Measurements from ENCODE around the gene PANX1.

The PANX1 gene

DNA sequence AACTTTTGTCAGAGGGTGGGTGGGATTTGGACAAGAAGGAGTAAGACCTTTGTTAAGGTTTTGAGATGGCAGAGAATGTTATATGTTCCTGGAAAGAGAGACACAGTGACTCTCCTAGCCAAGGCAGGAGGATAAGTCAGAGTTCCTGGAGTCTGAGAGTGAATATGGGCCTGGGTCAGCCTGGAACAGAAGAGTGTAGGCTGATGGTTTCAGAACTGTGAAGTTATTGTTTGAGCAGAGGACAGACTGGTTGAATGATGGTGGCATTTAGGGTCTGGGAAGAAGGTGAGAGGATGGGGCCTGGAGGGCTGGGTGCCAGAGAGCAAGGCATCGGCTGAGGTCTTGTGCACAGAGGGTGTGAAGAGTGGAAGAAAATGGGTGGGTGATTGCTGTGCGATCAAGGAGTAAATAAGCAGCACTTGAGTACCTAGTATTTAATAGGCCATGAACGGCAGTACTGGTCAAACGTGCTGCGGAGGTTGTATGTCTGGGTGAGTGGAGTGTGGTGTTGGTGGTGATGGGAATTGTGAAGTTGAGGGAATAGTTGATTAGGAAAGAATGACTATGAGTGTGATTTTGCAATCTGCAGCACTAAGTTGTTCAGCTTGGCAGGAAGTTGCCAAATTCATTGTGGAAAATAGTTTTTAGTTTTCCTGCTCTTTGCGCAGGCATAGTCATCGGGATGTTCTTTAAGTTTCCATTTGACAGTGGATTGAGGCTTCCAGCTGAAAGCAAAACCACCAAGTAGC lies 1.8 kb downstream of the PANX1 start:
- no peak for DNase-seq

DNA sequence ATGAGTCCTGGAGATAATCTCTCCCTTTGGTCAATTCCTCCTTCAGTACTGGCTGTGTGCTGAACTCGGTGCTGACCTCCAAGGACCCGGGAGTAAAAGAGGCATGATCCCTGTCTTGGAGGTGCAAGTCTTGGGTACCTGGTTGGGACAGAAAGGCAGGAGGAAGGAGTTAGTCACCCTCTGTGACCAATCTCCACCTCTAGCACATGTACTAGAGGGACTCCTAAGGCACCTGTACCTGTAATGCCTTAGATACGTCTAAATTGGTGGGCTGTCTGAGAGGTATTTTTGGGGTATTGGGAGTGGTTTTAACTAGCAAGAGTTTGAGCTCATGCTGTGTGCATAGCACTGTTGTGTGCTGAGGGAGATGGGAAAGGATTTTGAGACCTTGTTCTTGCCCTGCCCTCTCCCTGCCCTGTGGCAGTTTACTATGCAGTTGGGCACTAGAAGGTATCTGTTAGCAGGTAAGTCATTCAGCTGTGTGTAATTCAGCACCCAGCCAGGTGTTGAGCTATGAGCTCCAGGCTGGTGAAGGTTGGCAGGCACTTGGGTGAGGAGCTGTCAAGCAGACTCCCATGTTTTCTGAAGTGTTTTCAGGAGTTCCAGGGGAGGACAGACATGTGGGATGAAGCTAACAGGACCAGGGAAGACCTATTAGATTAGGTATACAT lies 2.5 kb downstream of the PANX1 start:
- no peak for DNase-seq

DNA sequence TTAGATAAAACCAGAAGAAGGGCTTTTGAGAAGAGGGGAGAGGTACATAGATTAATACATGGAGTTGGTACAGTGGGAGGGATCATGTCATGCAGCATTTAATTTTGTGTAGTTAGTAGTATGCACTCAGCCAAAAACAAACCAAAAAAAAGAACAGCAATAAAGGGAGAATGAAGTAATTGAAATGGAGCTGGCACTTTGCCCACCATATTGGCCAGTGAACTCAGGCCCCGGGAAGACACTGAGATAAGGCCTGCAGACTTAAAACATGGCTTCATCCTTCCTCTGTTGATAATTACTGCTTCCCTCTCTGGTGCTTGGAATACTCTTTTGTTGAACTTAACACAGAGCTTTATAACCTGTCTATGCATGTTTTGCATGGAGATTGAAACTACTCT lies 3.1 kb downstream of the PANX1 start:
- no peak for DNase-seq

DNA sequence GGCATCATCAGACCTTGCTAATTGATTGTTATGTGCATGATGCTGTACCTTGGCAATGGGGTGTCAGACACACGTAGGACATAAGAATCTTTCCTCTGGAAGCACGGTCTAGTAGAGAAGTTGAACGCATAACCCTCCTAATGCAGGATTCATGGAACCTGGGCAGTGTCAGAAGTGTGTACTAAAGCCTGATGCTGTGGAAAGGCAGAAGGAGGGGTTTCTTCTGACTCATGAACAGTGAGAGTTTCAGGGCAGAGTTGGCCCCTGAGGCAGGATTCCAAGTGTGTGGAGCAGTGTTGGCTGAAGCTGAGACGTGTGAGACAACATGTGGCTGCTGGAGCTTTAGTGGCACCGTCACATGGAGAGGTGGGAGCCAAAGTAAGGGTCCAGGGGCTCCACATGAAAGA lies 3.5 kb downstream of the PANX1 start:
- DNase-seq: no peak

DNA sequence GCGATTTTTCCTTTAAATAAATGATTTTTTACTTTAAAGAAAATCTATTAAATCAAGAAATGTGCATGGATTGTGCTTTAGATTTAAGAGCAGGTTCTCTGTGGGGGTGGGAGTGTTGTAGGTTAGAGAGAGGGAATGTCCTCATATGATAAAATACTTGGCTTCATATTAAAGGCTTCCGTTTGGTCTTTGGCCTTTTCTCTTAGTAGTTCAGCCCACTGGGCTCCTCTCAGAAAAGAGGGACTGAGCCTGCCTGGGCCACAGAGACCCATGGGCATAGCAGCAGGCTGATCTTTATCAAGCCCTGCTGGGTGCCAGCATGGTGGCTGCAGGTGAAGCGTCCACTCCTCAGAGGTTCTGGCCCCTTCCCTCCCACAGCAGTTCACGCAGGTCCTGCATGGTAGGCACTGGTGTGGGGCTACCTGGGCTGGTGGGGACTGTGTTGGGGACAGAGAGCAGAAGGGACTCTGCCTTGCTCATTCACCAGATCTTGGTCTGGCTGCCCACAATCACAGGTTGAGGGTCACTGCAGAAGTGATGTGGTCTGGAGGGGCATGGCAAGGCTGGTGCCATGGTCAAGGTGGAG lies 4.3 kb downstream of the PANX1 start:
- no peak for DNase-seq

DNA sequence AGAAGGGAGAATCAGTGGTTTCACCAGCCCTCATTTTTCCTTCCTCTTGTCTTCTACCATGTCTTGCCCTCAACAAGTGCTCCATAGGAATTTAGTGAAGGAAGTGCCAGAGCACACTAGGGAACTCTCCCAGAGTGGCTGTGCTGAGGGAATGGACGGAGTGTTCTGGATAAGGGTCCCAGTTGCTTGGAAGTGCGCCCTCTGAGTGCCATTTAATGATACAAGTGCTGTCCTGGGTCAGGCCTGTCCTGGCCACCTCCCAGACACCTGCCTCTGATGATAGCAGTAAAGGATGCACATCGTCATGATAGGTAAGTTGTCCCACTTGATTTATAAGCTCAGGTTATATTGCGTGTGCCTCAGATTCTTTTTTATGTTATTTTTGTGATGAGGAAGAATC lies 5.1 kb downstream of the PANX1 start:
- DNase-seq: no peak

DNA sequence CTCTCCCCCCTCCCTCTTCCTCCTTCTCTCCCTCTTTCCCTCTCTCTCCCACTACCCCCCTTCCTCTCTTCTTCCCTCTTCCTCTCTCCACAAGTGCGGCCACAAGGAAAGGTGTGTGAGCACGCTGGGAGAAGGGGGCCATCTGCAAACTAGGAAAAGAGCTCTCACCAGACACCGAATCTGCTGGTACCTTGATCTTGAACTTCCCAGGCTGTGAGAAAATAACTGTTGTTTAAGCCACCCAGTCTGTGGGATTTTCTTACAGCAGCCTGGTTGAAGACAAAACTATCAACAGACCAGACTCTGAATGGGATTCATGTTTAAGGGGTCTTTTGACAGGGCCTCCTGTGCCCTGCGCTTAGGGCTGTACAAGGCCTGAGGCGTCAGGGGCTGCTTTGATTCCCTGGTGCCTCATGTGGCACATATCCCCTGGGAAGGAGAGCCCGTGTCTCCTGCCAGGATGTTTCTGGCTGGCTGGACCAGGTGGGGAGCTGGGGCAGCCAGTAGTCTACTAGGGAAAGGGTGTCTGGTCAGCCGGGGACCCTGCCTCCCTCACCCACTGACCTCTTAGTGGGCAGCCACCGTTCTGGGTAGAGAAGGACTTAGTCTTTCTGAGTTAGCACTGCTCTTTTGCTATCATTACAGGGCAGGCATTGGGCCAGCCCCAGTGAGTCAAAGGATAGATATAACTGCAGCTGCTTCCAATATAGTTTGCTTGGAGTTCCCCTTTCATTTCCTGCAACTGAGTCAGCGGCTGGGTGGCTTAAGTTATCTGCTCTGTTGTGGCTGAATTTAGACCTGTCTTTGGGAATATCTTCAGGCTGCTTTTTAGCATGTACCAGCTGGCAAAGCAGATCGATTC lies 6.2 kb downstream of the PANX1 start:
- DNase-seq: peak; percentile 7 to 23

DNA sequence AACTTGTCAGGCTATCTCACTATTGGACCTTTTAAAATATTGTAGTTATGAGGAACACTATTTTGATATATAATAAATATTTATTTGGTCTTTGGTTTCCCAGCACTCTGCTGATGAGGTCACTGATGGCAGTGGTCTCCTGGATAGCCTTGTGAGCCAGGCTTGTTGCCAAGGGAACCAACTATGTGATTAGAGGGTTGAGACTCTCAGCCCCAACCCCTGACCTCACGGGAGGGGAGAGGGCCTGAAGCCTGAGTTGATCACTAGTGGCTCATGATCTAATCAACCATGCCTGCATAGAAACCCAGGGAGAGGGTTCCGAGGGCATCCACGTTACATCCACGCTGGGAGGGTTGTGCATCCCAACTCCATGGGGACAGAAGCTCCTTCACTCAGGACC lies 10.8 kb downstream of the PANX1 start:
- DNase-seq: no peak

DNA sequence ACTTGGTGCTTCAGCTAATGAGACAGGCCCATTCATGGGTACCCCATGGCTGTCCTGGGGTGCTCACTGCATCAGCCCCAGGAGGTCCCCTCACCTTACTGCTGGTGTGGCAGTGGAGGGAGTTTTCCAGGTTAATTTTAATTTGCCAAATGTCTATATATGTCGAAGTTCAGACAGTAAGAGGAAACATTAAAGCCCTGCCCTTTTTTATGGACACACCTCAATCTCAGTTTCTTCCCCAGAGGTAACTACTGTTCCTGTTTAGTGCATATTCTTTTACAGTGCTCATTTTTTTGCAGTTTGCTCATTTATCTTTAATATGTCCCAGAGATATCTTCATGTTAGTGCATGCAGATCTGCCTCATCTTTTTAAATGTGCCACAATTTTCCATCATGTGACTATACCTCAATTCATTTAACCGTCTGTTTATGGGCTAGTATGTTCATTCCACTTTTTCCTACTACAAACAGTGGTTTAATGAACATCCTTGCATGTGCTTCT lies 11.6 kb downstream of the PANX1 start:
- DNase-seq: no peak

DNA sequence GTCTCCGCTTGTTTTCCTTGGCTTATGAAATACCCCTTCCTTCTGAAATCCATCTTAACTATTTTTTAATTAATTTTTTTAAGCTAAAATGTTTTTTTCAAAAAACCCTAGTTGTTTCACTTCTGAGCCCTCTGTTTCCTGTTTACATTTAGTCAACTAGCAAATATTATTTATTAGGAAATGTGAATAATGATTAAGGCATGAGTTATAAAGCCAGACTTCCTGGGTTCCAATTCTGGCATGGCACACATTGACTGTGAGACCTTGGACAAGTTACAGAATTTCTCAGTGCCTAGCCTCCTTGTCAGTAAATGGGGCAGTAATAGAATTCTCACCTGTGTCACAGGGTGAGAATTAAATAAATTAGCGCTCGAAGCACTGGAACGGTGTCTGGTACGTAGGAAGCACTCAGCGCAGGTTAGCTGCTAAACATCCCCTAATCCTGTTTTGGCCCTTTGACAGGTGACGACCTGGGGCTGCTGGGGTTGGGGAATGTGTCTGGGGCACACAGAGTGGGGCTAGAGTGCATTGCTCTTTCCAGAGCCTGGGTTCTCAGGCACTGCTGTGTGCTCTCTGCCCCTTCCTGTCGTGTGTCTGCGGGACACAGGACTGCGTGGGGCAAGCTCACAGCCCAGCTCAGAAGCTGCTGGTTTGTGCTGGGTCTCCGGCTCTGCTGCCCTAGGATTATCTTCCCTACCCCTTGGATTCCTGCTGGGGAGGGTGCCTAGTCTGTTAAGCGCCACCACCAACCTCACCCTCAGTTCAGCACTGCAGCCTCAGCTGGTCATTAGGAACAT lies 13.1 kb downstream of the PANX1 start:
- no peak for DNase-seq

DNA sequence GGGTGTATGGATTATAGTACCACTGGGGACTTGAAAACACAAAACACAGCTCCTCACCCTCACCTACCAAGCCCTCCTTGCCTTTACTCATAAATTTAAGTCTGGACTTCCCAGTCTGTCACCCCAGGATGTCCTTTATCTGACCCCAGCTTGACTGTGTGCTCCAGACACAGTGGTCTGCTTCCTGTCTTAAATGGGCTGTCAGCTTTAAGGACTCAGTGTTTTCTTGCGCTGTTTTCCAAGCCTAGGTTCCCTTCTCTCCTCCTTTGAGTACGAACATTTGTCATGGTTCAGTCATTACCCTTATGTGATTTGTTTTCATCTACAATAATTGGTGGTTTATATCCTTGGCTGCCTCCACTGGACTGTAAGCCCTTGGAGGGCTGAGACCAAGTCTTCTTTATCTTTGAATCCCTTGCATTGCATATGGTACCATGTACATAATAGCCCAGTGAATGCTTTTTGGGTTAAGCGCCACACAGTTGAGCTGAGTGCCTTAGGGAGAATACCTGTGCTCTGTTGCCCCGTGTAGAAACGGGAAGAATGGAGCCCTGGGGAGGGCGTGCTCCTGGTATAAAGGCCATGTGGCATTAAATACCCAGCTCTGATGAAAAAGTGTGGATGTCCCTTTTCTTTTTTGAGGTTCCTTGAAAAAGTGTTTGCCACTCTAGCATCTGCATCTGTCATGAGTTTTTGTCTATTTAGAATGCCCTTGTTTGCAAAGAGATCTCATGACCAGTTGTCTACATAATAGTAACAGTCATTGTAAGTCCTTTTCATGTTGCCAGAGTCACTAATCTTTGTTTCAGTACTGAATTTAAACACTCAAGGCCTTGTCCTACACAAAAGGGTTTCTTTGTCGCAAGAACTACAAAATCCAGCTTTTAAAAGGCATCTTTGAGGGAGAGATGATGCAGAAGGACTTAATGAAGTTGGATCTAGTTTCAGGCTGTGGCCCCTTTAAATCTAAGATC lies 14.0 kb downstream of the PANX1 start:
- no peak for DNase-seq

DNA sequence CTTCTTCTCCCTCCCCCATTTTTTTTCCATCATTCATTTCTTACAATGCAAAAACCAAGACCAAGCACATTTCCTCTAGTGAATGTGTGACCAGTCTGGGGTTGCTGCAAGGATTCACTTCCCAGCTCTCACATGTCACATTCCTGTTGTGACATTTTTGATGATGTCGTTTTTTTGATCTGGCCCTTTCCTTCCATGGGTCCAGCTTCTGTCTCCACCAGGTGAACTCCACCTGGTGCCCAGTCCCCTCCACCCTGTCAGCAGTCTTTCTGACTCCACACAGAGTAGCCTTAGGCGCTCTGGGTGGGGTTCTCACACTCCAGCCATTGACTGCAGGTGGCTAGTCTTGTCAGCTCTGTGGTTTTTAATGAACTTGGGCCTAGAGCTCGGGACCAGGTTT lies 15.6 kb downstream of the PANX1 start:
- DNase-seq: no peak

DNA sequence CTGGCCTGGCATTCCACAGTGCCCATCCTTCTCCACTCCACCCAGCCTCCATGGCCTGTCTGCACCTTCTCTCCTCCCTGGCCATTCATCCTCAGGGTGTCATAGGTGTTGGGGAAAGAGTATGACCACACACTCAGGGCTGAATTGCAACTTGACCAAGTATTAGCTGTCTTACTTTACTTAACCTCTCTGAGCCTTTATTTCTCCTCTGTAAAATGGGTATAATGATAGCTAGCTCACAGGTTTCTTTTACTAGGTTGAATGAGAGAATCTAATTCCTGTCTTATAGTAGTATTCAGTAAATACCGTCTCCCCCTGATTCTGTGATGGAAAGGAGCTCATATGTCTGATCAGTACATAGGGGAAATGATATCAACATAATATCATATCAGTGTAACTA lies 16.0 kb downstream of the PANX1 start:
- DNase-seq: no peak

DNA sequence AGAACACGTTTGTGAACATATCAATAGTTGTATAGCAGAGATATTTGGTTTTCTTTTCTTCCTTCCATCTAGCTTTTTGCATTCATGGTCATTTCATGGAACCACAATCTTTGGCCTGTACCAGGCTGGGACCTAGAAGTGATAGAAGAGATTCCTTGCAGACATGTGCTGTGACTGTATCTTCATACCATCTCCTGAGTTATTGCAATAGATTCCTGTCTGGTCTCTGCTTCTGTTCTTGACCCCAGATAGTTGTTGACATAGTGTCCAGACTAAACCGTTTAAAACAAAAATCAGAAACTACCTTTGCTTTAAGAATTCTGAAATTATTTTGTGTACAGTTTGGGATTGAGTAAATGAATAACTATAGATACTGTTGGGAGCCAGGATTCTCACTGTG lies 16.8 kb downstream of the PANX1 start:
- DNase-seq: no peak

DNA sequence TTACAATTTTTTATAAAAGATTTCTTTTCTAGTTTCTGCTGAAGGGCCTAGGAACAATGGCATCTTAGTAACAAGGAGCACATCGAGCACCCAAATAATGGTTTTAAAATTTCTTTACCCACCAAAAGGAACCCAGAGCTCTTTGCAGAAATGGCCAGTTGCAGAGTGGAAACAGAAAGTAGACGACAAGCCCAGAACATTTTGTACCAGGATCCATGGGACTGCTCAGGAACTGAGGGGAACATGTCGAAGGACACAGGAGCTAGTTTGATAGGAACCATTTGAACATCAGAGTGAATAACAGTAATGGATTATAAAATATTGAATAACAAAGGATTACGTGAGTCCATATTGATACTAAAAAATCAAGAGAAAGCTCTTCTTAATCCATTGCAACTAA lies 17.3 kb downstream of the PANX1 start:
- DNase-seq: no peak

DNA sequence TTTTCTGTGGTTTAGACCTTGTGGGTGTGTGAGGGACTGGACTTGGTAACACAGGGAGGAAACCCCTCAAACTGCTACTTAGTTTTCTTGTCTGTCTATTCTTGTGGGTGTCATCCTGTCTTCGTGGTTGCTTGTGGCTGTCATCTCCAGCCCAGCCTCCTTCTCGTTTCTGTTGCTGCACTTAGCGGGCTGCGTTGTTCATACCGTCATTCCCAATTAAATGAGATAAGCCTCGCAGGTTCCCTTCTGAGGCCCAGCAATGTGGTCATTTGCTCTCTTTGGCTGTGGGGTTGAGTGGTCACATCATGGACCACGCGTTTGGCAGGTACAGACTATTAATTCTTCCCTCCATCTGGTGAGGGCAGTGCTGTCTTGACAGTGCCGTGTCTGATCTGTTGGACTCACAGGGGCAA lies 18.8 kb downstream of the PANX1 start:
- peak; percentile 11 to 17 for DNase-seq

DNA sequence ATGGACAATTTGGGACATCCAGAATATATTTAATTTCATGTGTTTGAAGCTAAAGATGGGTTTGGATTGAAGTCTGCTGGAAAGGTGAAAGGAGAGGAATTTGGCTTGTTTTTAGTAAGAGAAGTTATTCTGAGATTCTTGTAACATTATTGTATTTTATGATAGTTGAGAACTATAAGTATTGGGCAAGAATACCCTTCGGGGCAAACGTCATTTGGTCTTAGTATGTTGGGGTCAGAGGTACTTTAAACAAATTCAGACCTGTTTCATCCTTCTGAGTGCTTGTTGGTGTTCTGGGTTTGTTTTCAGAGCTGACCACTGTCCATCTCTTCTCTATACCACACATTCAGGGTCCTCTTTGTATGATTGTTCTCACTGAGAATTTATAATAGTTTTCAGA lies 19.5 kb downstream of the PANX1 start:
- no peak for DNase-seq

DNA sequence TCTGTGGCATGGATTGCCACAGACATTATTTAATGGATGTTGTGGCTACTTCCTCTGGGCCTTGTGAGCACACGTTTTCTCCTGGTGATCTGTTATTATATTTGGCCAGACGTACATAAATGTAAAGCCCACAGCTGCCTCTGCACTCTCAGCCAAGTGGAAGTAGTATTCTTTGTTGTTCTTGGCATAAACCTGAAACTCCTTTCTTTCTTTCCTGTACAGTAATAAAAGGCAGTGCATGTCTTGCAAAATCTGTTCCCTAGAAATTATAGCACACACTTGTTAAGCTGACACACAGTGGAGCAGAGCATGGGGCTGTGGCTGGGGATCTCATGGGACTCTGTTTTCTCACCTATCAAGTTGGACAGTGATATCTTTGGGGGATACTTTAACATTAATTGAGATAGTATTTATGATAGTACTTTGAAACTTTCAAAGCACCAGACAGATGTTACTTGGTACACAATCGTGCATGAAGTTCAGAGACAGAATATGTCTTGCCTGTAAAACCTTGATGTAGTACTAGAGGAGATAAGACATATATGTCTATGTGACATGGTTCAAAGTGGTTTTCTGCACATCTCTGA lies 20.9 kb downstream of the PANX1 start:
- DNase-seq: no peak

DNA sequence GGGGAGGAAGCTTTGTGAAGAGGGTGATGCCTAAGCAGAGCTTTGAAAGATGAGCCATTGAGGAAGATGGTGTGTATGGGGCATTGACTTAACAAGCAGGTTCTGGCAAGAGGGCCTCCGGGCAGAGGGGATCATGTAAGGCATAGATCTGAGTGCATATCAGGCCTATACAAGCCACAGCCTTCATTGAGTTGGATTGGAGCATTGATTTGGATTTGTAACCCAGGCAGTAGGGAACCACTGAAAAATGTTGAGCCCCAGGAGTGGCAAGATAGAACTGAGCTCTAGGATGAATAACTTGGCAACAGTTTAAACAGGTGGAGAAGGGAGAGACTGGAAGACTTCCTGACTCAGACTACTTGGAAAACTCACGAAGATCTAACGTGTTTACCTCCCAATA lies 21.4 kb downstream of the PANX1 start:
- no peak for DNase-seq

Measured in activated CD4-positive, alpha-beta T cell treated with anti-CD3 and anti-CD28 coated beads for 4 hours (primary cell).